Adrenal gland (tissue), 12 donors: ENCODE results near the gene TSPAN9. TPM values are rescaled to one million over a fixed set of nuclear protein-coding genes. Genes with fewer than 3 reads are reported as not detected.
A peak's percentile ranks its signal among the peaks of the same experiment; 100 is the strongest.

Experiments
- DNase-seq, 7 donors: peaks; one replicate each; pipeline ENCODE4 v3.0.0-alpha.2; 2019 to 2020
- H3K27ac ChIP-seq, 5 donors: fragments of 200-600 bp; sonication (generic) in 4 of 5; 1 replicate in 3 of 5; 2 replicates in 2 of 5; pipeline versions ENCODE4 v1.5.1 to v1.8.0; 2016 to 2020; ENCODE audit warnings: mild to moderate bottlenecking in 1 of 5
- H3K27me3 ChIP-seq: fragments of 200-600 bp; 2 replicates; pipeline ENCODE4 v1.8.0; 2021
- H3K36me3 ChIP-seq, 2 donors: fragments of 200-600 bp; replicated peaks in 1 of 2; 1 replicate in 1 of 2; 2 replicates in 1 of 2; pipeline versions ENCODE4 v1.5.1 to v1.8.0; 2018 to 2022
- H3K4me1 ChIP-seq, 2 donors: fragments of 200-600 bp; replicated peaks in 1 of 2; 1 replicate in 1 of 2; 2 replicates in 1 of 2; pipeline versions ENCODE4 v1.5.1 to v1.8.0; 2018 to 2021
- H3K4me3 ChIP-seq, 4 donors: fragments of 200-600 bp; sonication (generic) in 3 of 4; one replicate each; pipeline ENCODE4 v1.5.1; 2016 to 2018
- H3K9me3 ChIP-seq, 3 donors: fragments of 200-600 bp; sonication (generic) in 1 of 3; replicated peaks in 1 of 3; 1 replicate in 2 of 3; 2 replicates in 1 of 3; pipeline versions ENCODE4 v1.5.1 to v1.8.0; 2016 to 2021
- POLR2A ChIP-seq, 2 donors: fragments of 450-650 bp; IDR thresholded peaks; one replicate each; pipeline ENCODE4 v1.6.1; 2017; ENCODE audit warnings: antibody characterized with exemption in 2 of 2, mild to moderate bottlenecking in 2 of 2, moderate library complexity in 1 of 2
- WGBS, 4 donors: extraction: QIAGEN DNeasy Blood & Tissue Kit in 2 of 4; methylation state at CpG; one replicate each; pipeline versions ENCODE4 v1.1.5 to v1.1.7; 2013 to 2017; 5-methylcytosine and 5-hydroxymethylcytosine counted together
- intact Hi-C, 2 donors: fragments of 100-400 bp; cut with DNase I; formaldehyde crosslinking; loops; one replicate each; pipeline versions ENCODE4 v1.14.1 to v1.15.0; 2022 to 2023
- polyA plus RNA-seq, 3 donors: library from polyadenylated mRNA; stranded (reverse); fragments of 200-250 nt in 2 of 3; fragments of 350-450 nt in 1 of 3; fragmentation: Illumina TruSeq in 1 of 3; extraction: RNeasy Lipid Tissue Mini Kit (QIAGEN cat#74804) in 1 of 3; gene quantifications; one replicate each; pipeline ENCODE4 v1.2.3, GENCODE V29; 2013 to 2014
- total RNA-seq, 9 donors: library from RNA; depleted of rRNA in 4 of 9; stranded (reverse); fragments of >200 nt in 4 of 9; fragments of 120-200 nt in 1 of 9; fragmentation: NEBNext Ultra II Directional in 1 of 9; extraction: Animal tissue kit (Norgen Biotek cat#: 25700) in 1 of 9; gene quantifications; one replicate each; pipeline versions ENCODE4 v1.1.0 to v1.2.4, GENCODE V29; 2013 to 2023
- TF ChIP-seq, protein P1 (sequence below), 6 experiments: fragments of 450-650 bp in 4 of 6; fragments of 200-600 bp in 2 of 6; sonication (generic) in 1 of 6; IDR thresholded peaks; 1 replicate in 5 of 6; 2 replicates in 1 of 6; pipeline versions ENCODE4 v1.5.1 to v1.8.0; 2016 to 2021; ENCODE audit warnings: antibody characterized with exemption in 6 of 6, mild to moderate bottlenecking in 2 of 6, moderate library complexity in 1 of 6
- donor health status: healthy with polysubstance abuse.
- donor health status: Bipolar disorder and iron deficiency.
- donor health status: DM: yes; HTN: yes; CAD: no.
- donor health status: DM: no; HTN: no; CAD: no.
- donor health status: DM: no; HTN: no; CAD: no.
- donor health status: DM: yes; HTN: yes; CAD: no.

TSPAN9 gene
- total and polyA plus RNA-seq, 12 donors = 12.4 to 31.4 (median 22.4) TPM

DNA sequence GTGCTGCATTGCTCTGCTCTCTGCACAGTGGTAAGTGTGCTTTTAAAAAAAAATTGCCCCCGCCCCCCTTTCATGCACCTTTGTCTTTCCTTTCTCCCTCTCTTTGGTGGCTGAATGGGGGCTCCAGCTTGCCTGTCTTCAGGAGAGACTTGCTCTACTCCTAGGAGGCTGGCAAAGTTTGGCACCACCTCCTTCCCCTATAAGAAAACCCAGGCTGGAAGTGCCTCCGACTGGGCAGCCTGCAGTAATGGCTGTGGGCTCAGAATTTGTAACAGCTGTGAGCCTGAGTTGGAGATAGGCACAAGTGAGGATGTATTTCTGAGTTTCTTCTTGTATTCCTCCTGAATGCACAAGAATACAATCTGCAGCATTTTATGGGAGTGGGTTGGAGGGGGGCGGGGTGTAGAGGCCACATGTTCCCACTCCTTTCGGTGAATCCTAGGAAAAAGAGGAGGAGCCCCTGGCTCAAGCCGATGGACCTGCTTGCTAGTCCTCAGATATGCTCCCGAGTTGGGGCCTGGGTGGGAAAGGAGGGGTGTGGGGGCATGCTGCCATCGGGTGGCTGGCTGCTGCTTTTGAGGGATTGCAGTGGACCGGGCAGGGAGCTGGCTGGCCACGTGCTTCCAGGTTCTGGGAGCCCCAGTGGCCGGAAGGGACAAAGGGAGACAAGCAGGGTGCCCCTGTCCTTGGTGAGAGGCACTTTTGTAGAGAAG is 124.3 kb downstream of the TSPAN9 start:
- TF ChIP-seq POLR2A (IDR thresholded peaks at IDR 0.05) = no peak
- TF ChIP-seq, protein P1, sequence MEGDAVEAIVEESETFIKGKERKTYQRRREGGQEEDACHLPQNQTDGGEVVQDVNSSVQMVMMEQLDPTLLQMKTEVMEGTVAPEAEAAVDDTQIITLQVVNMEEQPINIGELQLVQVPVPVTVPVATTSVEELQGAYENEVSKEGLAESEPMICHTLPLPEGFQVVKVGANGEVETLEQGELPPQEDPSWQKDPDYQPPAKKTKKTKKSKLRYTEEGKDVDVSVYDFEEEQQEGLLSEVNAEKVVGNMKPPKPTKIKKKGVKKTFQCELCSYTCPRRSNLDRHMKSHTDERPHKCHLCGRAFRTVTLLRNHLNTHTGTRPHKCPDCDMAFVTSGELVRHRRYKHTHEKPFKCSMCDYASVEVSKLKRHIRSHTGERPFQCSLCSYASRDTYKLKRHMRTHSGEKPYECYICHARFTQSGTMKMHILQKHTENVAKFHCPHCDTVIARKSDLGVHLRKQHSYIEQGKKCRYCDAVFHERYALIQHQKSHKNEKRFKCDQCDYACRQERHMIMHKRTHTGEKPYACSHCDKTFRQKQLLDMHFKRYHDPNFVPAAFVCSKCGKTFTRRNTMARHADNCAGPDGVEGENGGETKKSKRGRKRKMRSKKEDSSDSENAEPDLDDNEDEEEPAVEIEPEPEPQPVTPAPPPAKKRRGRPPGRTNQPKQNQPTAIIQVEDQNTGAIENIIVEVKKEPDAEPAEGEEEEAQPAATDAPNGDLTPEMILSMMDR (IDR thresholded peaks at IDR 0.05) = no peak
- intact Hi-C loops = loop anchor here (5.0 kb wide), 2 partner anchors 64 to 129 kb away; no protein-coding TSS in a partner anchor
- Histone ChIP-seq H3K36me3 (no peaks in the 10 kb centered on the region), H3K27me3 (no peaks in the 10 kb centered on the region), H3K27ac (no peak overlapping the region), H3K4me3 (no peak overlapping the region), H3K9me3 (no peaks in the 10 kb centered on the region), H3K4me1 (peaks cover 16 to 24% of the 10 kb centered on the region in 2 donors)
- 79 to 84% (median 81%) methylated on average over 9 to 10 of the region's 10 CpGs for WGBS, 4 donors
- DNase-seq = no peak

GRCh38 chr12:3202096-3202495 is 124.9 kb downstream of the TSPAN9 start:
- no peak overlapping the region for H3K27ac ChIP-seq
- TF ChIP-seq POLR2A (IDR thresholded peaks at IDR 0.05) = no peak
- TF ChIP-seq, protein P1 (IDR thresholded peaks at IDR 0.05) = no peak
- peaks cover 16 to 24% of the 10 kb centered on the region in 2 donors for H3K4me1 ChIP-seq
- intact Hi-C loops = loop anchor here (5.0 kb wide), 2 partner anchors 65 to 130 kb away; no protein-coding TSS in a partner anchor
- WGBS, 4 donors = 78 to 83% (median 83%) methylated on average over 11 of the region's 11 CpGs
- H3K27me3 ChIP-seq = no peaks in the 10 kb centered on the region
- no peaks in the 10 kb centered on the region for H3K36me3 ChIP-seq
- H3K9me3 ChIP-seq = no peaks in the 10 kb centered on the region
- H3K4me3 ChIP-seq = no peak overlapping the region
- no peak for DNase-seq

DNA sequence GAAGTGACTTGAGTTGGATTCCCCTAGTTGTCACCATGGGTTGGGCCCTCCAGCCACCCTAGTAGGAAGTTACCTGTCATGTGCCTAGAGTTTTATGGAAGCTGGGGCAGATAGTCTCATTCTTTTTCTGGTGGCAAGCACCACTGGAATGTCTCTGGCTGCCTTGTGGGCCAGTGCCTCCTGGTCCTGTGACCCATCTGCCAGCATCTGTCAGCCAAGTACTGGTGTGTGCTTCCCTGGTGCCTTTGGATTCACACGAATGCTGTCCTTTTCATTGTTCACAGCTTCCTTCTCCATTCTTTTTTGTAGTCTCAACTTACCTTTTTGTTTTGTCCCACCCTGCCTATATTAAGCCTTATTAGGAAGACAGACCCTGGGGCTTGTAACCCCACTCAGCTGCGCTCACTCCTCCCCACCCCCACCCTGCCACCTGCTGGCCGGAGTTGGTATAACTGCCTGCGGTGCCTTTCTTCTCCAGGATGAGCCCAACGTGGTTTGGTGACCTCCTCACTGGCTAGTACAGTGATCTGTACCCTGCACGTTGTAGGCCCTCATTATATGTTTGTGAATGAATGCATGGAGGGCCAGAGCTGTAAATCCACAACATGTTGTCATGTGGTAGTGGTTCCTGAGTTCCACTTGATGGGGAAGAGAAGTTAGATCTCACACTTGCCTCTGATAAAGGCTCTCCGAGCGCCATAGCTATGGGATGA is 125.7 kb downstream of the TSPAN9 start:
- Histone ChIP-seq H3K4me3 (no peak overlapping the region), H3K27ac (no peak overlapping the region), H3K4me1 (peaks cover 16 to 24% of the 10 kb centered on the region in 2 donors), H3K27me3 (no peaks in the 10 kb centered on the region), H3K36me3 (no peaks in the 10 kb centered on the region), H3K9me3 (no peaks in the 10 kb centered on the region)
- DNase-seq = peak; percentile 40 to 75 (median 61)
- intact Hi-C loops = loop anchor here (5.0 kb wide), 2 partner anchors 66 to 131 kb away; no protein-coding TSS in a partner anchor
- no peak for TF ChIP-seq POLR2A (IDR thresholded peaks at IDR 0.05)
- TF ChIP-seq, protein P1 (IDR thresholded peaks at IDR 0.05) = peak; percentile 75 to 94 (median 90)
- 34 to 39% (median 35%) methylated on average over 8 of the region's 8 CpGs for WGBS, 4 donors

GRCh38 chr12:3203713-3204112 is 126.5 kb downstream of the TSPAN9 start:
- 61 to 70% (median 62%) methylated on average over 2 of the region's 2 CpGs for WGBS, 4 donors
- no peak overlapping the region for H3K4me3 ChIP-seq
- H3K4me1 ChIP-seq = peaks cover 16 to 24% of the 10 kb centered on the region in 2 donors
- no peak overlapping the region for H3K27ac ChIP-seq
- TF ChIP-seq, protein P1 (IDR thresholded peaks at IDR 0.05) = no peak
- TF ChIP-seq POLR2A (IDR thresholded peaks at IDR 0.05) = no peak
- H3K9me3 ChIP-seq = no peaks in the 10 kb centered on the region
- intact Hi-C loops = loop anchor here (5.0 kb wide), 2 partner anchors 66 to 131 kb away; no protein-coding TSS in a partner anchor
- no peaks in the 10 kb centered on the region for H3K36me3 ChIP-seq
- no peak for DNase-seq
- H3K27me3 ChIP-seq = no peaks in the 10 kb centered on the region
